Spleen (tissue), 11 donors: ENCODE data around the gene PAEP. TPM values are rescaled to one million over a fixed set of nuclear protein-coding genes. Genes with fewer than 3 reads are reported as not detected.
"Not testable (repeated sequence)": the region's sequence is repeated elsewhere in the genome, so short reads cannot be mapped to it uniquely, and the experiment has no call there.

Experiments used
- DNase-seq: peaks from one replicate; pipeline ENCODE4 v3.0.0-alpha.2; 2020
- H3K27ac ChIP-seq, 8 donors: fragments of 200-600 bp; sonication (generic) in 7 of 8; 1 replicate in 4 of 8; 2 replicates in 4 of 8; pipeline versions ENCODE4 v1.5.0 to v1.8.0; 2016 to 2021; ENCODE audit warnings: inconsistent platforms in 4 of 8, mild to moderate bottlenecking in 4 of 8, moderate library complexity in 1 of 8
- H3K27me3 ChIP-seq, 7 donors: fragments of 200-600 bp; sonication (generic) in 6 of 7; replicated peaks in 1 of 7; 1 replicate in 4 of 7; 2 replicates in 3 of 7; pipeline versions ENCODE4 v1.5.0 to v1.8.0; 2016 to 2021; ENCODE audit warnings: inconsistent platforms in 3 of 7, mild to moderate bottlenecking in 1 of 7
- H3K36me3 ChIP-seq, 6 donors: fragments of 200-600 bp; sonication (generic) in 5 of 6; 1 replicate in 4 of 6; 2 replicates in 2 of 6; pipeline versions ENCODE4 v1.5.0 to v1.8.0; 2016 to 2021; ENCODE audit warnings: inconsistent platforms in 2 of 6
- H3K4me1 ChIP-seq, 6 donors: fragments of 200-600 bp; sonication (generic) in 5 of 6; 1 replicate in 3 of 6; 2 replicates in 3 of 6; pipeline versions ENCODE4 v1.5.0 to v1.8.0; 2016 to 2021; ENCODE audit warnings: inconsistent platforms in 3 of 6
- H3K4me3 ChIP-seq, 8 donors: fragments of 200-600 bp; sonication (generic) in 7 of 8; 1 replicate in 4 of 8; 2 replicates in 4 of 8; pipeline versions ENCODE4 v1.5.0 to v1.8.0; 2016 to 2021; ENCODE audit warnings: inconsistent platforms in 4 of 8, mild to moderate bottlenecking in 4 of 8, moderate library complexity in 2 of 8
- H3K9me3 ChIP-seq, 8 donors: fragments of 200-600 bp; sonication (generic) in 7 of 8; 1 replicate in 4 of 8; 2 replicates in 4 of 8; pipeline versions ENCODE4 v1.5.0 to v1.8.0; 2016 to 2021; ENCODE audit warnings: inconsistent platforms in 4 of 8
- POLR2A ChIP-seq, 3 donors: fragments of 450-650 bp; IDR thresholded peaks; one replicate each; pipeline ENCODE4 v1.5.1; 2017; ENCODE audit warnings: antibody characterized with exemption in 3 of 3, mild to moderate bottlenecking in 1 of 3
- POLR2AphosphoS5 ChIP-seq, 3 donors: sonication (generic); formaldehyde crosslinking; IDR thresholded peaks; one replicate each; pipeline ENCODE4 v1.5.1; 2017; ENCODE audit warnings: antibody characterized with exemption in 3 of 3
- WGBS, 5 donors: extraction: QIAGEN DNeasy Blood & Tissue Kit in 3 of 5; methylation state at CpG; one replicate each; pipeline versions ENCODE4 v1.1.5 to v1.1.7; 2013 to 2018; 5-methylcytosine and 5-hydroxymethylcytosine counted together
- intact Hi-C: fragments of 100-400 bp; cut with DNase I; formaldehyde crosslinking; loops from one replicate; pipeline ENCODE4 v1.15.0; 2023; ENCODE audit warnings: low total_unique reads
- polyA plus RNA-seq, 3 donors: library from polyadenylated mRNA; stranded (reverse); fragments of 200-250 nt; gene quantifications; one replicate each; pipeline ENCODE4 v1.2.1, GENCODE V29; 2013
- total RNA-seq, 7 donors: library from RNA; depleted of rRNA in 3 of 7; stranded (reverse); fragments of >200 nt in 3 of 7; fragmentation: NEBNext Ultra II Directional in 4 of 7; extraction: Animal tissue kit (Norgen Biotek cat#: 25700) in 4 of 7; gene quantifications; one replicate each; pipeline versions ENCODE4 v1.1.0 to v1.2.1, GENCODE V29; 2016 to 2021
- TF ChIP-seq, protein P1 (sequence below), 11 experiments: fragments of 200-600 bp in 7 of 11; fragments of 450-650 bp in 4 of 11; sonication (generic) in 4 of 11; IDR thresholded peaks in 8 of 11; conservative IDR thresholded peaks in 3 of 11; 1 replicate in 7 of 11; 2 replicates in 4 of 11; pipeline versions ENCODE4 v1.4.0 to v1.8.0; 2016 to 2021; ENCODE audit warnings: antibody characterized with exemption in 11 of 11, inconsistent platforms in 4 of 11, mild to moderate bottlenecking in 1 of 11
- donor health status: healthy with polysubstance abuse.
- donor health status: DM: no; HTN: no; CAD: no; lungs with moderate emphysema.
- donor health status: DM: no; HTN: no; CAD: no.
- donor health status: Bipolar disorder and iron deficiency.
- donor health status: healthy.
- donor health status: DM: no; HTN: no; CAD: no.
- donor health status: DM: yes; HTN: yes; CAD: no.

Gene PAEP
- total and polyA plus RNA-seq, 10 donors: not detected

DNA sequence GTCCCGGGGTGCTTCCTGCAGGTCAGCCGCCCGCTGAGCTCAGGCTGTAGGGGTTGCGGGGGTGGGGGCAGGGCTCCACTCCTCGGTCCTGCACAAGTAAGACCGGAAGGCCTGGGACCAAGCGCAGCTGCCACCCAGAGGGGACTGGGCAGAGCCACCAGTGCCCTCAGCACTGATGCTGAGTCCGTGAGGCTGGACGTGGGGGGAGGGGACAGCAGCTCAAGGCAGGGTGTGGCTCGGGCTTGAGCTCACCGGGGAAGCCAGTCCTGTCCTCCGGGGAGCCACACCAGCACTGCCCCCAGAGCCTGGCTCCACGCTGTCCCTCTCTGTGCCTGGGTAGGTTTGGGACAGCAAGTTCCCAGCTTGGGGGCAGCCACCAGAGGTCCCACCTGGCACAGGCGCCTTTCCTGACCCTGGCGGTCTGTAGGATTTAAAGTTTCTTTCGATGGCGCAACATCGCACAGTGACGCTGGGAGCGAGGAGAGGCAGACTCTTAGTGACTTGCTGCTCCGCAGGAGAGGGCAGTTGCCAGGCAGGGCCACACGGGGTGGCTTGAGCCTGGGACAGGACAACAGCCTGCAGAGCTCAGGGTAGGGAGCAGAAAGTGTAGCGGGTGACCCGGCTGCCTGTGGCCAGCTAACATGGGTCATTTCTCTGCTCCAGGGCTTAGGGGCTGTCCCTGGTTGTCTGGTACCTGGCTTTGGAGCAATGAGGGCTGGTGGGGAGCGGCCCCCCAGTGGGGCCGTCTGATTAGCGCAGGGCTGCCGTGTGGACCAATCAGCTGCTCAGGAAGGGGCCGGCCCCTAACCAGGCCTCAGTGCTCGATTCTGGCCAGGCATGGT lies 34.6 kb upstream of the PAEP start:
- no peaks in the 10 kb centered on the region for H3K9me3 ChIP-seq
- no peaks in the 10 kb centered on the region for H3K36me3 ChIP-seq
- peaks cover 0 to 53% (median 5%) of the 10 kb centered on the region in 7 donors for H3K27me3 ChIP-seq
- H3K4me1 ChIP-seq: peaks cover 0 to 9% (median 0%) of the 10 kb centered on the region in 6 donors
- TF ChIP-seq, protein P1, sequence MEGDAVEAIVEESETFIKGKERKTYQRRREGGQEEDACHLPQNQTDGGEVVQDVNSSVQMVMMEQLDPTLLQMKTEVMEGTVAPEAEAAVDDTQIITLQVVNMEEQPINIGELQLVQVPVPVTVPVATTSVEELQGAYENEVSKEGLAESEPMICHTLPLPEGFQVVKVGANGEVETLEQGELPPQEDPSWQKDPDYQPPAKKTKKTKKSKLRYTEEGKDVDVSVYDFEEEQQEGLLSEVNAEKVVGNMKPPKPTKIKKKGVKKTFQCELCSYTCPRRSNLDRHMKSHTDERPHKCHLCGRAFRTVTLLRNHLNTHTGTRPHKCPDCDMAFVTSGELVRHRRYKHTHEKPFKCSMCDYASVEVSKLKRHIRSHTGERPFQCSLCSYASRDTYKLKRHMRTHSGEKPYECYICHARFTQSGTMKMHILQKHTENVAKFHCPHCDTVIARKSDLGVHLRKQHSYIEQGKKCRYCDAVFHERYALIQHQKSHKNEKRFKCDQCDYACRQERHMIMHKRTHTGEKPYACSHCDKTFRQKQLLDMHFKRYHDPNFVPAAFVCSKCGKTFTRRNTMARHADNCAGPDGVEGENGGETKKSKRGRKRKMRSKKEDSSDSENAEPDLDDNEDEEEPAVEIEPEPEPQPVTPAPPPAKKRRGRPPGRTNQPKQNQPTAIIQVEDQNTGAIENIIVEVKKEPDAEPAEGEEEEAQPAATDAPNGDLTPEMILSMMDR (IDR thresholded peaks at IDR 0.05 in 8 of 11, conservative IDR thresholded peaks at IDR 0.05 in 3 of 11): no peak
- TF ChIP-seq POLR2A (IDR thresholded peaks at IDR 0.05): no peak
- no peak for TF ChIP-seq POLR2AphosphoS5 (IDR thresholded peaks at IDR 0.05)
- H3K27ac ChIP-seq: no peak overlapping the region
- WGBS, 5 donors: 67 to 84% (median 75%) methylated on average over 20 to 30 of the region's 30 CpGs
- intact Hi-C loops: no loop called here
- no peak overlapping the region for H3K4me3 ChIP-seq
- no peak for DNase-seq

DNA sequence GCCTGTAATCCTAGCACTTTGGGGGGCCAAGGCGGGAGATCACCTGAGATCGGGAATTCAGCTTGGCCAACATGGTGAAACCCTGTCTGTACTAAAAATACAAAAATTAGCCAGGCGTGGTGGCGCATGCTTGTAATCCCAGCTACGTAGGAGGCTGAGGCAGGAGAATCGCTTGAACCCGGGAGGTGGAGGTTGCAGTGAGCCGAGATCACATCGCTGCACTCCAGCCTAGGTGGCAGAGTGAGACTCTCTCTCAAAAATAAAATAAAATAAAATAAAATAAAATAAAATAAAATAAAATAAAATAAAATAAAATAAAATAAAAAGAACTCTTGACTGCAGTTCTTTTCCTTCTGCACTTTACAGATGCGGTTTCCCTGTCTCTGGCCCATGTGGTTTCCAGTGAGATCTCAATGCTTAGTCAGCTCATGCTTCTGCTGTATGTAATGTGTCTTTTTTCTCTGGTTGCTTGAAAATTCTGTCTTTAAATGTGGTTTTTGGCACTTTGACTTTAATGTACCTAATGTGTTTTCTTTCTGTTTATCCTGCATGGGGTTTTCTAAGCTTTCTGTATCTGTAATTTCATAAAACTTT lies 32.6 kb upstream of the PAEP start:
- H3K36me3 ChIP-seq, H3K4me3 ChIP-seq, intact Hi-C loops, H3K4me1 ChIP-seq, DNase-seq, H3K27ac ChIP-seq, H3K9me3 ChIP-seq: not testable (repeated sequence)
- 93 to 97% (median 94%) methylated on average over 10 of the region's 10 CpGs for WGBS, 5 donors
- H3K27me3 ChIP-seq: peaks cover 0 to 40% (median 0%) of the 10 kb centered on the region in 7 donors

DNA sequence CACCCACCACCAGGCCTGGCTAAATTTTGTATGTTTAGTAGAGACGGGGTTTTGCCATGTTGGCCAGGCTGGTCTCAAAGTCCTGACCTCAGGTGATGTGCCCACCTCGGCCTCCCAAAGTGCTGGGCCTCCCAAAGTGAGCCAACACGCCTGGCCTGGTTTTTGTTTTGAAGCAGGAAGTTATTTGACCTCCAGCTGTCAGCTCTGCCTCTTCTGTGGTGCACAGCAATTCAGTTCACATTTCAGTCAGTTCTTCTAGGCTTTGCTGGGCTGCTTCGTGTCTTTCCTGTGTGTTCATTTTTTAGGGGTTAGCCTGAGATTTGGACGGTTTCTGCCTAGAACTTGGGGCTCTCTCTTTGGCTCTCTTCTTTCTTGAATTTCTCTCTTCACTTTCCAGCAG lies 31.4 kb upstream of the PAEP start:
- Histone ChIP-seq H3K4me3 (no peak overlapping the region), H3K27me3 (peaks cover 0 to 40% (median 0%) of the 10 kb centered on the region in 7 donors), H3K27ac (no peak overlapping the region), H3K4me1 (no peaks in the 10 kb centered on the region), H3K9me3 (no peaks in the 10 kb centered on the region), H3K36me3 (no peaks in the 10 kb centered on the region)
- TF ChIP-seq, protein P1 (IDR thresholded peaks at IDR 0.05 in 8 of 11, conservative IDR thresholded peaks at IDR 0.05 in 3 of 11): no peak
- no peak for TF ChIP-seq POLR2A (IDR thresholded peaks at IDR 0.05)
- no peak for TF ChIP-seq POLR2AphosphoS5 (IDR thresholded peaks at IDR 0.05)
- WGBS, 5 donors: 70 to 77% (median 74%) methylated on average over 5 of the region's 5 CpGs
- intact Hi-C loops: no loop called here
- no peak for DNase-seq

DNA sequence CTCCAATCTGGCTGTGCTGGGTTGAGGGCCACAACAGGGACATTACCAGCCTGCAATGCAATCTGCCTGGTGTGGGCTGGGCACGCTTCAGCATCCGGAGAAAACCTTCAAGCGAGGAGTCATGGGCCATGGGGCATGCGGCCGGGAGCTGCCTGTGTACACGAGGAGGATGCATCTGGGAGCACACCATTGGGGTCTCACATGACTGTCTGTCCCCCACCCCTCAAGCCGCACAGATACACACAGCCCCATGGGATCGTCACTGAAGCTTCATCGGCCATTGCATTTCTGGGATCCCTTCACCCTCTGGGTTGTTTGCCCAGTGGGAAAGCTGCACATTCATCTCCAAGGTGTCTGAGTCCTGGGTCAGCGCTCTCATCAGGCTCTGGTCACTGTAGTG lies 30.5 kb upstream of the PAEP start:
- WGBS, 5 donors: 88 to 97% (median 91%) methylated on average over 4 to 10 of the region's 10 CpGs
- intact Hi-C loops: no loop called here
- TF ChIP-seq POLR2AphosphoS5 (IDR thresholded peaks at IDR 0.05) (no peak), POLR2A (IDR thresholded peaks at IDR 0.05) (no peak)
- TF ChIP-seq, protein P1 (IDR thresholded peaks at IDR 0.05 in 8 of 11, conservative IDR thresholded peaks at IDR 0.05 in 3 of 11): no peak
- no peaks in the 10 kb centered on the region for H3K36me3 ChIP-seq
- no peak overlapping the region for H3K27ac ChIP-seq
- H3K9me3 ChIP-seq: no peaks in the 10 kb centered on the region
- no peak overlapping the region for H3K4me3 ChIP-seq
- H3K27me3 ChIP-seq: peaks cover 0 to 36% (median 0%) of the 10 kb centered on the region in 7 donors
- DNase-seq: peak; percentile 19
- H3K4me1 ChIP-seq: no peaks in the 10 kb centered on the region
